GM19023 (cell line): ENCODE results near the gene GLT8D1.
"Not testable (repeated sequence)": the region's sequence is repeated elsewhere in the genome, so short reads cannot be mapped to it uniquely, and the experiment has no call there.

Source experiments
- ATAC-seq: cut with Tn5 transposase; IDR thresholded peaks from one replicate; pipeline ENCODE4 v1.9.1; 2021; ENCODE audit warnings: mild to moderate bottlenecking, moderate library complexity; ENCODE audit not compliant: unreplicated experiment

Gene GLT8D1

GRCh38 chr3:52705688-52706686 is at the start of gene GLT8D1, which contains the start of gene SPCS1:
Gene GLT8D1 (minus strand): TSS chr3:52705791. CDS start chr3:52700460, 5,331 bp downstream.
Gene SPCS1 (plus strand): TSS chr3:52706106. CDS start chr3:52706247, 141 bp downstream.
- peak; percentile 89 for ATAC-seq

GRCh38 chr3:52754373-52754772 is 48.8 kb upstream of the GLT8D1 start:
- no peak for ATAC-seq

- ATAC-seq, result no peak
Measured at GRCh38 chr3:52752045-52752660, 46.6 kb upstream of the GLT8D1 start.

- ATAC-seq, result no peak
Measured at GRCh38 chr3:52743721-52744120, 38.1 kb upstream of the GLT8D1 start.

GRCh38 chr3:52743152-52743551 is 37.6 kb upstream of the GLT8D1 start:
- no peak for ATAC-seq

GRCh38 chr3:52742418-52743041 is 36.9 kb upstream of the GLT8D1 start:
- no peak for ATAC-seq

- ATAC-seq, result no peak
Measured at GRCh38 chr3:52739730-52740129, 34.1 kb upstream of the GLT8D1 start.

- ATAC-seq, result no peak
Measured at GRCh38 chr3:52733256-52733891, 27.8 kb upstream of the GLT8D1 start.

- ATAC-seq, result no peak
Measured at GRCh38 chr3:52731590-52731989, 26.0 kb upstream of the GLT8D1 start.

GRCh38 chr3:52730681-52731080 is 25.1 kb upstream of the GLT8D1 start:
- ATAC-seq, result no peak

- not testable (repeated sequence) for ATAC-seq
Measured at GRCh38 chr3:52728753-52729152, 23.2 kb upstream of the GLT8D1 start.

GRCh38 chr3:52724511-52724910 is 18.9 kb upstream of the GLT8D1 start:
- no peak for ATAC-seq

- no peak for ATAC-seq
Measured at GRCh38 chr3:52723935-52724334, 18.3 kb upstream of the GLT8D1 start.

- no peak for ATAC-seq
Measured at GRCh38 chr3:52722491-52722890, 16.9 kb upstream of the GLT8D1 start.

- no peak for ATAC-seq
Measured at GRCh38 chr3:52721730-52722008, 16.1 kb upstream of the GLT8D1 start.

GRCh38 chr3:52721002-52721729 is 15.6 kb upstream of the GLT8D1 start:
- no peak for ATAC-seq

- ATAC-seq, result no peak
Measured at GRCh38 chr3:52719618-52720017, 14.0 kb upstream of the GLT8D1 start.

- ATAC-seq, result no peak
Measured at GRCh38 chr3:52715714-52716305, 10.2 kb upstream of the GLT8D1 start.

GRCh38 chr3:52714335-52715302 is 9.0 kb upstream of the GLT8D1 start:
- no peak for ATAC-seq
